RWPE2 (cell line): ENCODE data around the gene ENTPD2.

Source experiments
- ATAC-seq: fragments of 200-7000 bp; cut with Tn5 transposase; 3 replicates; pipeline ENCODE4 v1.9.1; 2021; ENCODE audit warnings: low read depth
- DNase-seq: peaks from one replicate; pipeline ENCODE4 v3.0.0-alpha.2; 2020; ENCODE audit warnings: low spot score
- H3K27ac ChIP-seq: fragments of 450-650 bp; 2 replicates; pipeline ENCODE4 v1.5.1; 2017; ENCODE audit warnings: mild to moderate bottlenecking; ENCODE audit not compliant: poor library complexity, severe bottlenecking
- H3K27me3 ChIP-seq: fragments of 250-450 bp; sonication (Bioruptor Pico); 2 replicates; pipeline ENCODE4 v1.5.1; 2021; ENCODE audit warnings: mild to moderate bottlenecking, moderate library complexity; ENCODE audit not compliant: insufficient read depth, poor library complexity, severe bottlenecking
- H3K36me3 ChIP-seq: fragments of 250-450 bp; sonication (Bioruptor Pico); 2 replicates; pipeline ENCODE4 v1.5.1; 2020; ENCODE audit warnings: low read depth, mild to moderate bottlenecking, moderate library complexity
- H3K4me1 ChIP-seq: fragments of 250-450 bp; sonication (Bioruptor Pico); 2 replicates; pipeline ENCODE4 v1.5.1; 2021; ENCODE audit warnings: mild to moderate bottlenecking, moderate library complexity; ENCODE audit not compliant: insufficient read depth, poor library complexity, severe bottlenecking
- H3K4me3 ChIP-seq: fragments of 250-450 bp; sonication (Bioruptor Pico); 2 replicates; pipeline ENCODE4 v1.5.1; 2021; ENCODE audit warnings: mild to moderate bottlenecking, moderate library complexity; ENCODE audit not compliant: severe bottlenecking
- H3K9me3 ChIP-seq: fragments of 250-450 bp; sonication (Bioruptor Pico); 2 replicates; pipeline ENCODE4 v1.5.1; 2021; ENCODE audit warnings: mild to moderate bottlenecking, moderate library complexity; ENCODE audit not compliant: severe bottlenecking
- TF ChIP-seq, protein P1 (sequence below): fragments of 450-650 bp; IDR thresholded peaks from one replicate; pipeline ENCODE4 v1.5.1; 2017; ENCODE audit warnings: mild to moderate bottlenecking, moderate library complexity; ENCODE audit not compliant: poor library complexity, severe bottlenecking

The ENTPD2 gene

DNA sequence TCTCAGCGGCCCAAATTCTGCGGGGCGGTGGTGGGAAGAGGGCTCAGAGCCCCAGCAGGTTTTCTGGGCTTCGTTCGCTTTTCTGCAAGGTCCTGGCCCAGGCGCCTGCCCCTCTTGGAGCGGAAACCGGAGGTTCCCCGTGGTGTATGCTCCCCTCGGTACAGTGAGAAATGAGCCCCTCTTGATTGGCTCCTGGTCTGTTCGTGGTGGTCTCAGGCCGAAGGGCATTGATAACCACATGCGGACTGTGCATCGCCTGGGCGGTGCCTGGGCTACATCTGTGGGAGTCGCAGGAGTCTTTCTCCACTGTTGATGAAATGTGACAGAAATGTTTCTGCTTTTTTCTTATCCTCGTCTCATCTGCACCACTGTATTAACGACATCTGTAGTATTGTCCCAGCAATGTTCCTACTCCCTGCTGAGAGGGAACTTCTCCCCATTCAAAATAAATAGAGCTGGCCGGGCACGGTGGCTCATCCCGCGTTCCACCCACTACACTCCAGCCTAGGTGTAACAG lies 33.6 kb upstream of the ENTPD2 start:
- peak overlapping the region; percentile 83 for H3K27ac ChIP-seq
- DNase-seq = no peak
- peaks cover 20% of the 10 kb centered on the region for H3K36me3 ChIP-seq
- peaks cover 30% of the 10 kb centered on the region for H3K4me1 ChIP-seq
- TF ChIP-seq, protein P1, sequence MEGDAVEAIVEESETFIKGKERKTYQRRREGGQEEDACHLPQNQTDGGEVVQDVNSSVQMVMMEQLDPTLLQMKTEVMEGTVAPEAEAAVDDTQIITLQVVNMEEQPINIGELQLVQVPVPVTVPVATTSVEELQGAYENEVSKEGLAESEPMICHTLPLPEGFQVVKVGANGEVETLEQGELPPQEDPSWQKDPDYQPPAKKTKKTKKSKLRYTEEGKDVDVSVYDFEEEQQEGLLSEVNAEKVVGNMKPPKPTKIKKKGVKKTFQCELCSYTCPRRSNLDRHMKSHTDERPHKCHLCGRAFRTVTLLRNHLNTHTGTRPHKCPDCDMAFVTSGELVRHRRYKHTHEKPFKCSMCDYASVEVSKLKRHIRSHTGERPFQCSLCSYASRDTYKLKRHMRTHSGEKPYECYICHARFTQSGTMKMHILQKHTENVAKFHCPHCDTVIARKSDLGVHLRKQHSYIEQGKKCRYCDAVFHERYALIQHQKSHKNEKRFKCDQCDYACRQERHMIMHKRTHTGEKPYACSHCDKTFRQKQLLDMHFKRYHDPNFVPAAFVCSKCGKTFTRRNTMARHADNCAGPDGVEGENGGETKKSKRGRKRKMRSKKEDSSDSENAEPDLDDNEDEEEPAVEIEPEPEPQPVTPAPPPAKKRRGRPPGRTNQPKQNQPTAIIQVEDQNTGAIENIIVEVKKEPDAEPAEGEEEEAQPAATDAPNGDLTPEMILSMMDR = no peak
- H3K27me3 ChIP-seq = no peaks in the 10 kb centered on the region
- H3K9me3 ChIP-seq = no peaks in the 10 kb centered on the region
- H3K4me3 ChIP-seq = peak overlapping the region; percentile 66
- no peak for ATAC-seq

DNA sequence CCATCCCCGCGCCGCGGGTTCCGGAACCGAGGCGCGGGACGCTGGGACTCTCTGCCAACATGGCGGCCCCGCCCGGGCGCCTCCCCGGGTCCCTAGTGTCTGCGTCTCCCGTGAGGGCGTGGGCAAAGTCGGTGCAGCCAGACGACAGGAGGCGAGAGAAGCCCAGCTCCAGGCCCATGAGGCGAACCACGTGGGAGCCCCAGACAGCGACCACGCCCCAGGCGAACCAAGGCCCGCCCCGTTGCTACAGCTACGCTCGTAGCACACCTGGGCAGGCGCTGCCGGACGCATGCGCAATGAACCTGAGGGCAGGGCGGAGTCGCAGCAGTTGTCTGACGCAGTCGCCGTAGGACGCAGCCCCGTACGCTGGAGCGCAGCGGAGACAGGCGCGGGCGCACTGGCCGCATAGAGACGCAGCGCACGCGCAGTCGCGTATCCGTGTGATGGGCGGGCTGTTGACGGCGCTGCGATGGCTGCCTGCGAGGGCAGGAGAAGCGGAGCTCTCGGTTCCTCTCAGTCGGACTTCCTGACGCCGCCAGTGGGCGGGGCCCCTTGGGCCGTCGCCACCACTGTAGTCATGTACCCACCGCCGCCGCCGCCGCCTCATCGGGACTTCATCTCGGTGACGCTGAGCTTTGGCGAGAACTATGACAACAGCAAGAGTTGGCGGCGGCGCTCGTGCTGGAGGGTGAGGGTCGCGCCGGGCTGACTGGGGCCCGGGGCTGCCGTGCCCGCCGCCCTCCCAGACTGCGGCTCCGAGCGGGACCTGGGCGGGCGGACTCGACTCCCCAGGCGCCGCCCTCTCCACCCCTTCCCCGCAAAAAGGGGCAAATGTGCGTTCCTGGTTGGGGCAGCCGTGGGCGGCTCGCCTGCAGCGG lies 32.9 kb upstream of the ENTPD2 start, which contains the start of gene MAN1B1:
TSS of gene MAN1B1 (plus strand) at position 455 of the 878 bp plus-strand sequence. CDS start at position 470, 15 bp downstream.
- peak within 1 kb of the TSS; percentile 66 for H3K4me3 ChIP-seq
- peak; percentile 99 for DNase-seq
- H3K9me3 ChIP-seq = no peaks in the 10 kb centered on the region
- H3K27me3 ChIP-seq = no peaks in the 10 kb centered on the region
- peaks cover 15% of the 10 kb centered on the region for H3K36me3 ChIP-seq
- ATAC-seq = peak; percentile 78
- peak within 1 kb of the TSS; percentile 83 for H3K27ac ChIP-seq
- TF ChIP-seq, protein P1 = no peak
- peaks cover 30% of the 10 kb centered on the region for H3K4me1 ChIP-seq

DNA sequence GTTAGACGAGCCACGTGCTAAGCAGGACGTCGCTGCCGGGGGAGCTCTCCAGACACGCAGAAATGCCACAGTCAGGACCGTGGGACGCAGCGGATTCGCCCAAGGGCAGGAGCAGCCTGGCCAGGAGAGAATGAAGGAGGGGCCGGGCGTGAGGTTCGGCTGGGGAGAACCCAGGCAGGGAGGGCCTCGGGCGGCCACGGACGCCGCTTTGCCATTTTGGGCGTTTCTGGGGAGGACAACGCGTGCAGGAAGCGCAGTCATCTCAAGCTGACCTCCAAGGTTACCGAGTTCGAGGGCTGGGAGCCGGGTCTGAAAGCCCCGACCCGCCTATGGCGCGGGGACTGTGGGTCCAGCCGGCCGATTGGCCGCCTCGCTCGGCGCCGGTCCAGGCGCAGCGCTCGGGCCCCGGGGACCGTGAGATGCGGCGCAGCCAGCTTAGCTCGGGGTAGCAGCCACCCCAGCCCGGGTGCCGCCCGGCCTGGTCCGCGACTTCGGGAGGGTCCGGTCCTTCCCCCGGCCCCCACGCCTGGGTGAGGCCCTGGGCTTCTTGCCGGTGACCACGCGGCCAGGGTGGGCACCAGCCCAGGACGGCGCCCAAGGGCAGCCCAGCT lies 32.2 kb upstream of the ENTPD2 start:
- ATAC-seq = peak; percentile 2; the same call in 2 of the 3 replicates
- Histone ChIP-seq H3K4me3 (peak overlapping the region; percentile 66), H3K36me3 (peaks cover 11% of the 10 kb centered on the region), H3K4me1 (peaks cover 30% of the 10 kb centered on the region), H3K27me3 (no peaks in the 10 kb centered on the region), H3K27ac (peak overlapping the region; percentile 83), H3K9me3 (no peaks in the 10 kb centered on the region)
- TF ChIP-seq, protein P1 = no peak
- no peak for DNase-seq

DNA sequence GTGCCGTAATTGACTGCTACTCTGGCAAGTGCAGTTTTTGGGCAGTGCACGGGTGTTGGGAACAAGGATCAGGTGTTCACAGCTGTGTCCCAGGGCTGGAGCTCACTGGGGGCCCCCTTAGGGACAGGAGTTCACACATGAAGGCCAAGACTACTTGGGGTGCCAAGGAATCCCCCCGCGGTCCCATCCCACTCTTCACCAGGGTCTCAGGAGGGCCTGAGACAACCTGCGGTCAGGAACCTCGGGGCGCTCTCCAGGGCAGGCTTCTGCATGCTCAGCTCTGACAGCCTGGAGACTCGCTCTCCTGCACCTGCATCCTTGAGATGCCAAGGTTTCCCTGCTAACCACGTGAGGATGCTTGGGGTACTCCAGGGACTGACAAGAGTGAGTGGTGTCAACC lies 30.7 kb upstream of the ENTPD2 start:
- ATAC-seq = no peak
- no peak overlapping the region for H3K4me3 ChIP-seq
- no peak for DNase-seq
- H3K9me3 ChIP-seq = no peaks in the 10 kb centered on the region
- peaks cover 30% of the 10 kb centered on the region for H3K4me1 ChIP-seq
- H3K36me3 ChIP-seq = peaks cover 16% of the 10 kb centered on the region
- TF ChIP-seq, protein P1 = no peak
- no peaks in the 10 kb centered on the region for H3K27me3 ChIP-seq
- H3K27ac ChIP-seq = peak overlapping the region; percentile 83
